SU-DHL-6 (cell line): ENCODE measurements around the gene RCCD1.

Experiments
- H2AFZ ChIP-seq: fragments of 200-600 bp; sonication (generic); 2 replicates; pipeline ENCODE4 v1.6.1; 2014; ENCODE audit warnings: low read depth, mild to moderate bottlenecking, moderate library complexity, mixed read lengths, antibody characterized with exemption, low read length; ENCODE audit not compliant: severe bottlenecking
- H3F3A ChIP-seq: fragments of 200-600 bp; shearing (Covaris generic); 2 replicates; pipeline ENCODE4 v1.6.0; 2016; ENCODE audit warnings: antibody characterized with exemption, mild to moderate bottlenecking; ENCODE audit not compliant: insufficient read depth
- H3K27ac ChIP-seq: fragments of 200-600 bp; sonication (generic); 2 replicates; pipeline ENCODE4 v1.5.1; 2016; ENCODE audit warnings: low read depth, mild to moderate bottlenecking, low read length, moderate library complexity, mixed read lengths
- H3K27me3 ChIP-seq: fragments of 200-600 bp; sonication (generic), shearing (Covaris generic); 2 replicates; pipeline ENCODE4 v1.6.0; 2014; ENCODE audit warnings: mild to moderate bottlenecking, low read length
- H3K36me3 ChIP-seq: fragments of 200-600 bp; sonication (generic); 2 replicates; pipeline ENCODE4 v1.6.1; 2014; ENCODE audit warnings: mild to moderate bottlenecking, low read length, mixed read lengths
- H3K4me2 ChIP-seq: fragments of 300-600, 200-600 bp; shearing (Covaris generic), sonication (generic); 2 replicates; pipeline ENCODE4 v1.6.0; 2014; ENCODE audit warnings: low read length, low read depth, mild to moderate bottlenecking; ENCODE audit not compliant: poor library complexity, severe bottlenecking
- H3K4me3 ChIP-seq: fragments of 200-600 bp; sonication (generic); 2 replicates; pipeline ENCODE4 v1.5.1; 2014; ENCODE audit warnings: antibody characterized with exemption, low read length, mild to moderate bottlenecking, mixed read lengths; ENCODE audit not compliant: insufficient read depth, poor library complexity, severe bottlenecking
- H3K79me2 ChIP-seq: fragments of 200-600 bp; sonication (generic); 2 replicates; pipeline ENCODE4 v1.6.1; 2014; ENCODE audit warnings: mild to moderate bottlenecking, low read length, moderate library complexity; ENCODE audit not compliant: insufficient read depth
- H3K9ac ChIP-seq: fragments of 200-600 bp; sonication (generic); 2 replicates; pipeline ENCODE4 v1.7.0; 2014; ENCODE audit warnings: mild to moderate bottlenecking, low read length
- H3K9me2 ChIP-seq: fragments of 200-600 bp; sonication (generic); replicated peaks from 2 replicates; pipeline ENCODE4 v1.6.1; 2014; ENCODE audit warnings: low read length; ENCODE audit not compliant: insufficient read depth
- H3K9me3 ChIP-seq: fragments of 200-600 bp; sonication (generic); 2 replicates; pipeline ENCODE4 v1.6.1; 2014; ENCODE audit warnings: low read length, mixed read lengths; ENCODE audit not compliant: insufficient read depth
- H4K20me1 ChIP-seq: fragments of 200-600 bp; sonication (generic); 2 replicates; pipeline ENCODE4 v1.6.1; 2014; ENCODE audit warnings: low read depth, mild to moderate bottlenecking, antibody characterized with exemption, low read length, moderate library complexity, mixed read lengths
- EZH2phosphoT487 ChIP-seq: fragments of 200-600 bp; sonication (generic), shearing (Covaris generic); conservative IDR thresholded peaks from 2 replicates; pipeline ENCODE4 v1.6.1; 2018; ENCODE audit warnings: mild to moderate bottlenecking, antibody characterized with exemption, low read length, moderate library complexity, mixed read lengths
- TF ChIP-seq, protein P1 (sequence below): fragments of 200-600 bp; sonication (generic); IDR thresholded peaks from one replicate; pipeline ENCODE4 v1.5.1; 2017; ENCODE audit warnings: antibody characterized with exemption, mild to moderate bottlenecking, low read length, moderate library complexity; ENCODE audit not compliant: insufficient read depth, poor library complexity, severe bottlenecking

Gene RCCD1

DNA sequence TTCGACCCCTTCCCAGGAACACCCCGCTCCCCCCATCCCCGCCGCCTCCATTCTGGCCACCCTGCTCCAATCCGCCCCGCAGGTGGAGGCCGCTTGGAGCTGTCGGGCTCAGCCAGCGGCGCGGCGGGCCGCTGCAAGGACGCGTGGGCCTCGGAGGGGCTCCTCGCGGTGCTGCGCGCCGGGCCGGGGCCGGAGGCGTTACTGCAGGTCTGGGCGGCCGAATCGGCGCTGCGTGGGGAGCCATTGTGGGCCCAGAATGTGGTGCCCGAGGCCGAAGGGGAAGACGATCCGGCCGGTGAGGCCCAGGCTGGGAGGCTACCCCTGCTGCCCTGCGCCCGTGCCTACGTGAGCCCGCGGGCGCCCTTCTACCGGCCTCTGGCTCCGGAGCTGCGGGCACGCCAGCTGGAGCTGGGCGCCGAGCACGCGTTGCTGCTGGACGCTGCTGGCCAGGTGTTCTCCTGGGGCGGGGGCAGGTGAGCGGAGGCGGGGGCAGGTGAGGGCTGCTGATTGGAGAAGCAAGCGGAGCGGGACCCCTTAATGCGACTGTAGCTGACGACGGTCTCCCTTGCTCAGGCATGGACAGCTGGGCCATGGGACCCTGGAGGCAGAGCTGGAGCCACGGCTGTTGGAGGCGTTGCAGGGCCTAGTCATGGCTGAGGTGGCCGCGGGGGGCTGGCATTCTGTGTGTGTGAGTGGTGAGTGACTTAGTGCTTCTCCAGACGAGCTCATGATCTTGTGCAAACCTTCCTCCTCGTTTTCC, 2.5 kb downstream of the RCCD1 start:
- peaks cover 3% of the 10 kb centered on the region; the same call in 1 of the 2 replicates for H3K79me2 ChIP-seq
- no peak overlapping the region for H3K4me3 ChIP-seq
- H2AFZ ChIP-seq = no peak overlapping the region
- H3K9me2 ChIP-seq = no peaks in the 10 kb centered on the region
- H4K20me1 ChIP-seq = 0 out of 2 replicates have a peak, but pooled peaks cover 2% of the 10 kb centered on the region
- H3F3A ChIP-seq = peaks cover 24% of the 10 kb centered on the region
- H3K27ac ChIP-seq = no peak overlapping the region
- peak overlapping the region; percentile 89 for H3K4me2 ChIP-seq
- H3K27me3 ChIP-seq = no peaks in the 10 kb centered on the region
- TF ChIP-seq, protein P1, sequence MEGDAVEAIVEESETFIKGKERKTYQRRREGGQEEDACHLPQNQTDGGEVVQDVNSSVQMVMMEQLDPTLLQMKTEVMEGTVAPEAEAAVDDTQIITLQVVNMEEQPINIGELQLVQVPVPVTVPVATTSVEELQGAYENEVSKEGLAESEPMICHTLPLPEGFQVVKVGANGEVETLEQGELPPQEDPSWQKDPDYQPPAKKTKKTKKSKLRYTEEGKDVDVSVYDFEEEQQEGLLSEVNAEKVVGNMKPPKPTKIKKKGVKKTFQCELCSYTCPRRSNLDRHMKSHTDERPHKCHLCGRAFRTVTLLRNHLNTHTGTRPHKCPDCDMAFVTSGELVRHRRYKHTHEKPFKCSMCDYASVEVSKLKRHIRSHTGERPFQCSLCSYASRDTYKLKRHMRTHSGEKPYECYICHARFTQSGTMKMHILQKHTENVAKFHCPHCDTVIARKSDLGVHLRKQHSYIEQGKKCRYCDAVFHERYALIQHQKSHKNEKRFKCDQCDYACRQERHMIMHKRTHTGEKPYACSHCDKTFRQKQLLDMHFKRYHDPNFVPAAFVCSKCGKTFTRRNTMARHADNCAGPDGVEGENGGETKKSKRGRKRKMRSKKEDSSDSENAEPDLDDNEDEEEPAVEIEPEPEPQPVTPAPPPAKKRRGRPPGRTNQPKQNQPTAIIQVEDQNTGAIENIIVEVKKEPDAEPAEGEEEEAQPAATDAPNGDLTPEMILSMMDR = no peak
- no peak for TF ChIP-seq EZH2phosphoT487
- no peaks in the 10 kb centered on the region for H3K36me3 ChIP-seq
- no peak overlapping the region for H3K9ac ChIP-seq
- H3K9me3 ChIP-seq = no peaks in the 10 kb centered on the region

DNA sequence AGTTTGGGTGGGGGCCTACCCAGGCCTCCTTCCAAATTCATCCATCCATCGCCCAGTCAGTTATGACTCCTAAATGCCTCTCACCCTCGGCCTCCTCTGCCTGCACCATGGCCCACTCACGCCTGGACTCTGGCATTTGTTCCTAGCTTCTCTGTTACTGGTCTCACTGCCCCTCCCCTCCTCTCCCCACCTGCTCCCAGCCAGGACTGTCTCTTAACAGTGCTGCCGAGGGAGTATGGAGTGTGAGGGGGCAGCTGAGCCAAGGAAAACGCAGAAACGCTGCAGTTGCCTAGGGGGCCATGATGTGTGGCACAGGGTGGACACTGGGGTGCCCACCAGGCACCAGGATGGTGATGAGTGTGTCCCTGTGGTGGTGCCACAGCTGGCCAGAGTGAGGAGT, 3.1 kb downstream of the RCCD1 start:
- Histone ChIP-seq H3K9ac (no peak overlapping the region), H2AFZ (no peak overlapping the region), H3K79me2 (peaks cover 3% of the 10 kb centered on the region; the same call in 1 of the 2 replicates), H3K27me3 (no peaks in the 10 kb centered on the region), H3K4me3 (no peak overlapping the region), H3K4me2 (no peak overlapping the region), H3F3A (peaks cover 29% of the 10 kb centered on the region), H3K27ac (no peak overlapping the region), H4K20me1 (0 out of 2 replicates have a peak, but pooled peaks cover 4% of the 10 kb centered on the region), H3K9me2 (no peaks in the 10 kb centered on the region), H3K9me3 (no peaks in the 10 kb centered on the region), H3K36me3 (no peaks in the 10 kb centered on the region)
- TF ChIP-seq, protein P1 = no peak
- TF ChIP-seq EZH2phosphoT487 = no peak

DNA sequence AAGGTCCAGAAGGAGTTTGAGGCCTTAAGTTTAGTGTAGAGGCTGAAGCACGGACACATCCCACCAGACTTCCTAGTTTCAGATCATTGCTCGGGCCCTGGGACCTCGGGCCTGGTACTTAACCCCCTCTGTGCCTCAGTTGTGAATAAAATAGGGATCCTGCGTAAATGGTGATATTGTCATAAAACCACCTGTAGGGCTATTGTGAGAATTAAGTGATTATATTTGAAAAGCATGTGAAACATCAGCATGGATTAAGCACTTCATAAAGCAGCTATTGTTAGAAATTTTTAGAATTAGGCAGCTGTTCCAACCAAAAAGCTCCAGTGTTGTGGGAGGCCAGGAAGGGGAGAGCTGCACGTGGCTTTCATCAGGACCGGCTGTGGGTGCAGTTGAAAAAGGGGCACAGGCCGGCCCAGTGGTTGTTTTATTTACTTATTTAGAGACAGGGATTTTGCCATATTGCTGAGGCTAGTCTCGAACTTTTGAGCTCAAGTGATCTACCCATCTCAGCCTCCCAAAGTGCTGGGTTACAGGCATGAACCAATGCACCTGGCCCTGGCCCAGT, 4.4 kb downstream of the RCCD1 start:
- Histone ChIP-seq H3K9me2 (no peaks in the 10 kb centered on the region), H3K4me2 (no peak overlapping the region), H3K9me3 (no peaks in the 10 kb centered on the region), H3K9ac (no peak overlapping the region), H2AFZ (no peak overlapping the region), H3K27me3 (no peaks in the 10 kb centered on the region), H3K27ac (no peak overlapping the region), H4K20me1 (0 out of 2 replicates have a peak, but pooled peaks cover 4% of the 10 kb centered on the region), H3F3A (peaks cover 31% of the 10 kb centered on the region), H3K36me3 (0 out of 2 replicates have a peak, but pooled peaks cover 3% of the 10 kb centered on the region), H3K79me2 (peaks cover 3% of the 10 kb centered on the region; the same call in 1 of the 2 replicates), H3K4me3 (no peak overlapping the region)
- no peak for TF ChIP-seq EZH2phosphoT487
- TF ChIP-seq, protein P1 = no peak
